Activated CD8-positive, alpha-beta T cell treated with anti-CD3 and anti-CD28 coated beads for 36 hours (primary cell): ENCODE data around the gene GPR35. TPM values are rescaled to one million over a fixed set of nuclear protein-coding genes. Genes with fewer than 3 reads are reported as not detected.

Experiments
- ATAC-seq: fragments of 200-7000 bp; cut with Tn5 transposase; one replicate; pipeline ENCODE4 v1.10.0; 2021; ENCODE audit warnings: mild to moderate bottlenecking, moderate library complexity
- CTCF ChIA-PET: fragments of 350-600 bp; sonication (Branson Sonifier 250); formaldehyde crosslinking; loops from one replicate; lab custom pipeline; 2021; ENCODE audit warnings: antibody characterized with exemption; lab: Charles Lee
- POLR2A ChIA-PET: fragments of 350-600 bp; sonication (Branson Sonifier 250); formaldehyde crosslinking; loops from one replicate; lab custom pipeline; 2021; ENCODE audit warnings: antibody characterized with exemption; lab: Charles Lee
- DNase-seq: peaks from one replicate; pipeline ENCODE4 v3.0.0-alpha.2; 2020
- H3K27ac Mint-ChIP-seq: one replicate; pipeline ENCODE4 v1.8.0; 2021; ENCODE audit warnings: mild to moderate bottlenecking, mixed read lengths
- H3K27me3 Mint-ChIP-seq: one replicate; pipeline ENCODE4 v1.8.0; 2021; ENCODE audit warnings: mixed read lengths
- H3K36me3 Mint-ChIP-seq: one replicate; pipeline ENCODE4 v1.8.0; 2021; ENCODE audit warnings: low read depth, mixed read lengths
- H3K4me1 Mint-ChIP-seq: one replicate; pipeline ENCODE4 v1.8.0; 2021; ENCODE audit warnings: low read depth, mixed read lengths
- H3K4me3 Mint-ChIP-seq: one replicate; pipeline ENCODE4 v1.8.0; 2021; ENCODE audit warnings: mild to moderate bottlenecking, moderate library complexity, mixed read lengths
- H3K9me3 Mint-ChIP-seq: one replicate; pipeline ENCODE4 v1.8.0; 2021; ENCODE audit warnings: mixed read lengths
- CTCF ChIP-seq: fragments of 200-600 bp; IDR thresholded peaks from one replicate; pipeline ENCODE4 v1.8.0; 2022; ENCODE audit warnings: antibody characterized with exemption, mild to moderate bottlenecking
- intact Hi-C: fragments of 100-400 bp; cut with micrococcal nuclease; formaldehyde crosslinking; loops from one replicate; pipeline ENCODE4 v1.10.0; 2022
- total RNA-seq, 2 experiments: library from RNA; stranded (reverse); gene quantifications; one replicate each; pipeline ENCODE4 v1.2.3, GENCODE V29; 2021

Gene GPR35
- total RNA-seq, 2 experiments from 2014 or later = 14.4 to 14.6 TPM

- peaks cover 1% of the 10 kb centered on the region for H3K36me3 Mint-ChIP-seq
- ChIA-PET CTCF (no interaction called here), POLR2A (interaction anchor here (0.6 kb wide), 1 partner anchor 141 kb away, joined by 3 read pairs; no protein-coding TSS in a partner anchor)
- intact Hi-C loops = no loop called here
- no peaks in the 10 kb centered on the region for H3K27me3 Mint-ChIP-seq
- no peak for DNase-seq
- no peak overlapping the region for H3K27ac Mint-ChIP-seq
- H3K4me1 Mint-ChIP-seq = peaks cover 18% of the 10 kb centered on the region
- no peak for TF ChIP-seq CTCF
- no peak for ATAC-seq
- no peak overlapping the region for H3K4me3 Mint-ChIP-seq
- no peaks in the 10 kb centered on the region for H3K9me3 Mint-ChIP-seq
Measured at GRCh38 chr2:240591784-240592183, 33.5 kb upstream of the GPR35 start.

GRCh38 chr2:240593026-240593702 lies 32.1 kb upstream of the GPR35 start:
- H3K27me3 Mint-ChIP-seq = no peaks in the 10 kb centered on the region
- H3K9me3 Mint-ChIP-seq = no peaks in the 10 kb centered on the region
- peaks cover 11% of the 10 kb centered on the region for H3K4me1 Mint-ChIP-seq
- H3K27ac Mint-ChIP-seq = no peak overlapping the region
- no peak overlapping the region for H3K4me3 Mint-ChIP-seq
- ChIA-PET POLR2A (interaction anchor here (1.1 kb wide), 1 partner anchor 28 kb away, joined by 3 read pairs; no protein-coding TSS in a partner anchor), CTCF (interaction anchor here (1.1 kb wide), 1 partner anchor 24 kb away, joined by 3 read pairs; the partner anchor contains the start of gene RNPEPL1)
- H3K36me3 Mint-ChIP-seq = peaks cover 1% of the 10 kb centered on the region
- DNase-seq (no peak), ATAC-seq (no peak)
- intact Hi-C loops = no loop called here
- TF ChIP-seq CTCF = no peak

- DNase-seq (no peak), ATAC-seq (no peak)
- Mint-ChIP-seq H3K4me1 (peaks cover 3% of the 10 kb centered on the region), H3K4me3 (no peak overlapping the region), H3K27ac (no peak overlapping the region), H3K36me3 (peaks cover 1% of the 10 kb centered on the region), H3K9me3 (no peaks in the 10 kb centered on the region), H3K27me3 (no peaks in the 10 kb centered on the region)
- CTCF ChIA-PET = interaction anchor here (1.0 to 1.1 kb wide), 2 partner anchors 14 to 25 kb away, joined by 3 read pairs; partner anchors contain the start of gene RNPEPL1
- intact Hi-C loops = no loop called here
- POLR2A ChIA-PET = interaction anchor here (1.1 kb wide), 2 partner anchors 13 to 28 kb away, joined by 3 read pairs; no protein-coding TSS in a partner anchor
- TF ChIP-seq CTCF = no peak
Measured at GRCh38 chr2:240593703-240594451, 31.4 kb upstream of the GPR35 start.

GRCh38 chr2:240594511-240595380 lies 30.5 kb upstream of the GPR35 start:
- POLR2A ChIA-PET = interaction anchor here (1.0 to 1.1 kb wide), 2 partner anchors 9 to 12 kb away, joined by 3 read pairs; partner anchors contain the start of gene CAPN10
- Mint-ChIP-seq H3K9me3 (no peaks in the 10 kb centered on the region), H3K4me3 (no peak overlapping the region), H3K27me3 (no peaks in the 10 kb centered on the region), H3K27ac (no peak overlapping the region), H3K36me3 (peaks cover 1% of the 10 kb centered on the region), H3K4me1 (no peaks in the 10 kb centered on the region)
- intact Hi-C loops = no loop called here
- ATAC-seq = no peak
- DNase-seq = no peak
- CTCF ChIA-PET = interaction anchor here (0.6 to 1.5 kb wide), 4 partner anchors 11 to 26 kb away, joined by 3 read pairs; partner anchors contain the start of gene RNPEPL1
- TF ChIP-seq CTCF = no peak
